ENCODE data around the gene KLHL2. TPM values are rescaled to one million over a fixed set of nuclear protein-coding genes. Genes with fewer than 3 reads are reported as not detected.

Gene KLHL2
- total and polyA plus RNA-seq, 2 experiments from 2014 or later: 7.1 to 14.8 TPM

GRCh38 chr4:165324918-165325304 is 117.5 kb downstream of the KLHL2 start:
- H4K20me1 ChIP-seq (replicated peaks; ENCODE audit: insufficient read depth): peaks cover 15% of the 10 kb centered on the region
- H3F3A ChIP-seq (replicated peaks; ENCODE audit: low read depth): no peaks in the 10 kb centered on the region
- ATAC-seq: no peak
- H3K36me3 ChIP-seq (ENCODE audit: insufficient read depth): peaks cover 3% of the 10 kb centered on the region; the same call in 1 of the 2 replicates
- TF ChIP-seq EZH2 (IDR thresholded peaks at IDR 0.05; ENCODE audit: low read depth, unreplicated experiment) (no peak), CREB1 (CRISPR knock-in tag; IDR thresholded peaks at IDR 0.05; ENCODE audit: low read depth) (no peak), POLR2AphosphoS5 (IDR thresholded peaks at IDR 0.05; ENCODE audit: low read depth) (no peak), CTCF (conservative IDR thresholded peaks at IDR 0.05; ENCODE audit: low read depth in 2 of 2) (no peak), ZNF462 (CRISPR knock-in tag; IDR thresholded peaks at IDR 0.05) (no peak), ZNF114 (CRISPR knock-in tag; IDR thresholded peaks at IDR 0.05) (no peak), ZNF331 (CRISPR knock-in tag; IDR thresholded peaks at IDR 0.05; ENCODE audit: low read depth) (no peak), JUNB (IDR thresholded peaks at IDR 0.05; ENCODE audit: unreplicated experiment) (no peak), ETS1 (IDR thresholded peaks at IDR 0.05) (no peak)
- no peaks in the 10 kb centered on the region for H3K9me3 Mint-ChIP-seq
- H3K4me1 Mint-ChIP-seq: peaks cover 19% of the 10 kb centered on the region
- peak overlapping the region; percentile 90; the same call in 1 of the 2 replicates for H3K27ac Mint-ChIP-seq
- H3K79me2 ChIP-seq (replicated peaks; ENCODE audit: insufficient read depth): peaks cover 24% of the 10 kb centered on the region
- H3K4me3 Mint-ChIP-seq: no peak overlapping the region
- H2AFZ ChIP-seq: no peak overlapping the region
- no peak overlapping the region for H3K4me3 ChIP-seq
- peaks cover 15% of the 10 kb centered on the region for H3K4me1 ChIP-seq (ENCODE audit: insufficient read depth)
- H3K27ac ChIP-seq (ENCODE audit: low read depth): no peak overlapping the region
- H3K36me3 Mint-ChIP-seq (ENCODE audit: low read depth): no peaks in the 10 kb centered on the region; the same call in 2 of the 3 replicates
- H3K4me2 ChIP-seq: no peak overlapping the region
- no peak for DNase-seq (ENCODE audit: low spot score)
- no peaks in the 10 kb centered on the region for H3K27me3 ChIP-seq (ENCODE audit: insufficient read depth)
- no peaks in the 10 kb centered on the region for H3K9me2 ChIP-seq (ENCODE audit: insufficient read depth)
- peaks cover 5% of the 10 kb centered on the region for H3K27me3 Mint-ChIP-seq (ENCODE audit: insufficient read depth, low read depth, poor library complexity)

Measured in GM23338 (cell line).